ENCODE measurements around the gene JUP.

Gene JUP

GRCh38 chr17:41710472-41711090 is 75.9 kb downstream of the JUP start:
- TF ChIP-seq ISL1 (CRISPR knock-in tag; IDR thresholded peaks at IDR 0.05) (no peak), OSR1 (CRISPR knock-in tag; IDR thresholded peaks at IDR 0.05) (no peak), RARB (CRISPR knock-in tag; IDR thresholded peaks at IDR 0.05) (no peak), SNAI2 (CRISPR knock-in tag; IDR thresholded peaks at IDR 0.05) (0 out of 2 replicates have a peak, but pooled peaks have one; percentile 34)
- ATAC-seq: peak; percentile 73

- no peak for ATAC-seq
- TF ChIP-seq GLIS3 (CRISPR knock-in tag; IDR thresholded peaks at IDR 0.05) (no peak), ZFP30 (CRISPR knock-in tag; IDR thresholded peaks at IDR 0.05) (no peak), SNAI2 (CRISPR knock-in tag; IDR thresholded peaks at IDR 0.05) (no peak), TCF4 (CRISPR knock-in tag; IDR thresholded peaks at IDR 0.05; ENCODE audit: borderline replicate concordance) (no peak), ZNF8 (CRISPR knock-in tag; IDR thresholded peaks at IDR 0.05) (no peak), CSDC2 (CRISPR knock-in tag; IDR thresholded peaks at IDR 0.05) (no peak), PATZ1 (CRISPR knock-in tag; IDR thresholded peaks at IDR 0.05; ENCODE audit: borderline replicate concordance) (no peak), ZFP3 (CRISPR knock-in tag; IDR thresholded peaks at IDR 0.05) (no peak), ZC3H10 (CRISPR knock-in tag; IDR thresholded peaks at IDR 0.05) (no peak), ZNF70 (CRISPR knock-in tag; IDR thresholded peaks at IDR 0.05) (no peak), TOX (CRISPR knock-in tag; IDR thresholded peaks at IDR 0.05; ENCODE audit: borderline replicate concordance) (no peak), ARNTL (CRISPR knock-in tag; IDR thresholded peaks at IDR 0.05; ENCODE audit: borderline replicate concordance, low read depth) (no peak), CSRNP3 (CRISPR knock-in tag; IDR thresholded peaks at IDR 0.05) (no peak), ESRRG (CRISPR knock-in tag; IDR thresholded peaks at IDR 0.05) (no peak)
Observed at GRCh38 chr17:41707803-41708669, 78.5 kb downstream of the JUP start.

GRCh38 chr17:41705271-41705991 is 81.1 kb downstream of the JUP start:
- no peak for TF ChIP-seq ZNF70 (CRISPR knock-in tag; IDR thresholded peaks at IDR 0.05)
- peak; percentile 68 for ATAC-seq
